MM.1S (cell line): ENCODE measurements around the gene FICD.

Experiments used
- DNase-seq: peaks from one replicate; pipeline ENCODE4 v3.0.0-alpha.2; 2015
- H2AFZ ChIP-seq: fragments of 300-600 bp; sonication (generic); 2 replicates; pipeline ENCODE4 v1.6.0; 2016; ENCODE audit warnings: antibody characterized with exemption, low read length
- H3F3A ChIP-seq: fragments of 300-600 bp; sonication (generic); 2 replicates; pipeline ENCODE4 v1.6.1; 2016; ENCODE audit warnings: mild to moderate bottlenecking, antibody characterized with exemption, low read length, moderate library complexity, mixed read lengths; ENCODE audit not compliant: insufficient read depth
- H3K27ac ChIP-seq: fragments of 300-600 bp; sonication (generic); 2 replicates; pipeline ENCODE4 v1.5.1; 2016; ENCODE audit warnings: mild to moderate bottlenecking, low read length
- H3K27me3 ChIP-seq: fragments of 300-600 bp; sonication (generic); replicated peaks from 2 replicates; pipeline ENCODE4 v1.6.0; 2016; ENCODE audit warnings: low read length; ENCODE audit not compliant: insufficient read depth
- H3K36me3 ChIP-seq: fragments of 300-600 bp; sonication (generic); replicated peaks from 2 replicates; pipeline ENCODE4 v1.6.1; 2016; ENCODE audit warnings: mild to moderate bottlenecking, low read length, mixed read lengths; ENCODE audit not compliant: insufficient read depth
- H3K4me1 ChIP-seq: fragments of 300-600 bp; sonication (generic); 2 replicates; pipeline ENCODE4 v1.6.1; 2016; ENCODE audit warnings: low read length, mixed read lengths
- H3K4me2 ChIP-seq: fragments of 300-600 bp; sonication (generic); 2 replicates; pipeline ENCODE4 v1.6.0; 2016; ENCODE audit warnings: low read depth, low read length
- H3K4me3 ChIP-seq: fragments of 300-600 bp; sonication (generic); 2 replicates; pipeline ENCODE4 v1.5.1; 2016; ENCODE audit warnings: low read length, mixed read lengths
- H3K79me2 ChIP-seq: fragments of 300-600 bp; sonication (generic); 2 replicates; pipeline ENCODE4 v1.6.1; 2016; ENCODE audit warnings: mixed run types, low read length, mixed read lengths
- H3K9ac ChIP-seq: fragments of 300-600 bp; sonication (generic); 2 replicates; pipeline ENCODE4 v1.6.1; 2016; ENCODE audit warnings: low read length, mixed read lengths
- H3K9me2 ChIP-seq: fragments of 300-600 bp; sonication (generic); replicated peaks from 2 replicates; pipeline ENCODE4 v1.6.1; 2016; ENCODE audit warnings: mild to moderate bottlenecking, low read length, mixed read lengths; ENCODE audit not compliant: insufficient read depth
- H3K9me3 ChIP-seq: fragments of 300-600 bp; sonication (generic); replicated peaks from 2 replicates; pipeline ENCODE4 v1.6.1; 2016; ENCODE audit warnings: mild to moderate bottlenecking, low read length, mixed read lengths; ENCODE audit not compliant: insufficient read depth
- H4K20me1 ChIP-seq: fragments of 300-600 bp; sonication (generic); 2 replicates; pipeline ENCODE4 v1.6.1; 2016; ENCODE audit warnings: mild to moderate bottlenecking, low read length, moderate library complexity, mixed read lengths; ENCODE audit not compliant: insufficient read depth
- CTCF ChIP-seq: fragments of 300-600 bp; sonication (generic); IDR thresholded peaks from 2 replicates; pipeline ENCODE4 v1.5.1; 2016; ENCODE audit warnings: antibody characterized with exemption, low read length, mixed read lengths
- EZH2 ChIP-seq: fragments of 300-600 bp; sonication (generic); optimal IDR thresholded peaks from 2 replicates; pipeline ENCODE3; 2017; ENCODE audit warnings: low read depth, mild to moderate bottlenecking, antibody characterized with exemption, low read length, mixed read lengths
- EZH2phosphoT487 ChIP-seq: fragments of 300-600 bp; sonication (generic); IDR thresholded peaks from 2 replicates; pipeline ENCODE4 v1.6.1; 2018; ENCODE audit warnings: antibody characterized with exemption, low read length

The FICD gene

GRCh38 chr12:108514468-108514972, 557 bp upstream of the FICD start:
- Histone ChIP-seq H3K4me2 (peak overlapping the region; percentile 62; the same call in 1 of the 2 replicates), H3K27me3 (no peaks in the 10 kb centered on the region), H3K4me3 (peak overlapping the region; percentile 57), H3K9me2 (no peaks in the 10 kb centered on the region), H3K9me3 (no peaks in the 10 kb centered on the region), H3K79me2 (peaks cover 43% of the 10 kb centered on the region), H2AFZ (peak overlapping the region; percentile 52), H3K36me3 (no peaks in the 10 kb centered on the region; the same call in 1 of the 2 replicates), H3K9ac (no peak overlapping the region; the same call in 1 of the 2 replicates), H3K27ac (no peak overlapping the region), H4K20me1 (no peaks in the 10 kb centered on the region), H3K4me1 (0 out of 2 replicates have a peak, but pooled peaks cover 6% of the 10 kb centered on the region), H3F3A (0 out of 2 replicates have a peak, but pooled peaks cover under 1% of the 10 kb centered on the region)
- TF ChIP-seq EZH2phosphoT487 (no peak), EZH2 (no peak), CTCF (no peak)
- peak; percentile 12 for DNase-seq

DNA sequence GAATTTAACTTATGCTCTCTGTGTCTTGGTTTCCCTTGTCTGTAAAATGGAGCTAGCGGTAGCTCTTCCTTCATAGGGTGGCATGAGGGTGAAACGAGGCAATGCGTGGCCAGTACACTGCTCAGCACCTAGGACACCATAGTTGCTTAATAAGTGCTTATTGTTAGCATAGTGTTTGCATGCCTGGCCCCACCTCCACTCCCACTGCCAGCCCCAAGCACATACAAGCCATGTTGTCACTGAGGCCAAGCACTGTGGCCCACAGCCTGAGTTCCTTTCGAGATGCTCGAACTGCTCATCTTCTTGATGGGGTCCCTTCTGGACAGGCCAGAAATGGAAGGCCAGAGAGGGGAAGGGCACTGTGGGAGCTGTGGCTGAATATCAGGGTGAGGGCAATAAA, 839 bp downstream of the FICD start:
- Histone ChIP-seq H3K27ac (peak overlapping the region; percentile 47; the same call in 1 of the 2 replicates), H3K79me2 (peaks cover 57% of the 10 kb centered on the region), H3K36me3 (peaks cover 9% of the 10 kb centered on the region), H2AFZ (peak overlapping the region; percentile 70; the same call in 1 of the 2 replicates), H3K9ac (peak overlapping the region; percentile 91), H3K4me1 (0 out of 2 replicates have a peak, but pooled peaks cover 6% of the 10 kb centered on the region), H3K4me2 (peak overlapping the region; percentile 72), H3K4me3 (peak overlapping the region; percentile 96), H3K9me3 (no peaks in the 10 kb centered on the region), H3K9me2 (no peaks in the 10 kb centered on the region), H3K27me3 (no peaks in the 10 kb centered on the region), H3F3A (peaks cover 9% of the 10 kb centered on the region; the same call in 1 of the 2 replicates), H4K20me1 (0 out of 2 replicates have a peak, but pooled peaks cover 5% of the 10 kb centered on the region)
- DNase-seq, result peak; percentile 37
- TF ChIP-seq EZH2, result no peak
- TF ChIP-seq CTCF, result no peak
- TF ChIP-seq EZH2phosphoT487, result no peak

GRCh38 chr12:108516511-108517275, 1.6 kb downstream of the FICD start:
- Histone ChIP-seq H3K4me3 (peak overlapping the region; percentile 96; the same call in 1 of the 2 replicates), H3K9me2 (no peaks in the 10 kb centered on the region), H3K9ac (peak overlapping the region; percentile 91; the same call in 1 of the 2 replicates), H3K27me3 (no peaks in the 10 kb centered on the region), H3K4me2 (peak overlapping the region; percentile 72), H2AFZ (no peak overlapping the region), H3K79me2 (peaks cover 65% of the 10 kb centered on the region), H3K4me1 (0 out of 2 replicates have a peak, but pooled peaks cover 6% of the 10 kb centered on the region), H3K36me3 (peaks cover 13% of the 10 kb centered on the region), H3F3A (peaks cover 9% of the 10 kb centered on the region; the same call in 1 of the 2 replicates), H4K20me1 (0 out of 2 replicates have a peak, but pooled peaks cover 5% of the 10 kb centered on the region), H3K27ac (no peak overlapping the region), H3K9me3 (no peaks in the 10 kb centered on the region)
- no peak for TF ChIP-seq EZH2
- peak; percentile 19; the same call in 1 of the 2 replicates for TF ChIP-seq CTCF
- DNase-seq, result peak; percentile 31
